ENCODE results near the gene DOK6. TPM values are rescaled to one million over a fixed set of nuclear protein-coding genes. Genes with fewer than 3 reads are reported as not detected.

Gene DOK6
- total and polyA plus RNA-seq, 2 of the 13 experiments (the other 11 are each of a cell fraction or from before 2014, with no cell fraction given), result 17.0 to 17.2 TPM

GRCh38 chr18:69889009-69889408 lies 488.3 kb downstream of the DOK6 start:
- Histone ChIP-seq H3K27ac (ENCODE audit: extremely low read length, insufficient read depth, low read length) (no peak overlapping the region), H3K4me2 (ENCODE audit: low read depth, low read length) (no peak overlapping the region), H3K36me3 (replicated peaks in 1 of 2; ENCODE audit: control insufficient read depth in 1 of 2, insufficient read depth in 2 of 2, low read length in 2 of 2) (no peaks in the 10 kb centered on the region), H3K9me3 (ENCODE audit: low read length) (no peaks in the 10 kb centered on the region), H4K20me1 (ENCODE audit: insufficient read depth, low read length) (no peaks in the 10 kb centered on the region), H3K4me1 (ENCODE audit: insufficient read depth, low read length) (peaks cover 13% of the 10 kb centered on the region), H3K9ac (ENCODE audit: insufficient read depth, low read depth, low read length) (no peak overlapping the region), H3K27me3 (ENCODE audit: control insufficient read depth in 1 of 2, insufficient read depth in 2 of 2, low read length in 2 of 2) (no peaks in the 10 kb centered on the region), H3K79me2 (ENCODE audit: insufficient read depth, low read length) (no peaks in the 10 kb centered on the region), H2AFZ (ENCODE audit: low read length) (no peak overlapping the region), H3K4me3 (replicated peaks in 1 of 3; ENCODE audit: insufficient read depth in 1 of 3, low read depth in 2 of 3, low read length in 3 of 3) (no peak overlapping the region)
- no TSS peak for BruUV-seq (replicated peaks)
- ATAC-seq (no peak), DNase-seq (ENCODE audit: low spot score) (no peak), FAIRE-seq (no peak)
- POLR2A ChIA-PET, result no interaction called here
- 88% methylated on average over 4 of the region's 4 CpGs for WGBS (ENCODE audit: low lambda C conversion rate)
- CTCF ChIA-PET (ENCODE audit: low intra/inter-chr PET ratio, low total read pairs), result no interaction called here
- TF ChIP-seq REST (IDR thresholded peaks at IDR 0.05; ENCODE audit: borderline replicate concordance in 1 of 2, low read depth in 1 of 2, low read length in 2 of 2) (no peak), CAMTA2 (CRISPR knock-in tag; IDR thresholded peaks at IDR 0.05; ENCODE audit: borderline replicate concordance) (no peak), ZNF232 (CRISPR knock-in tag; IDR thresholded peaks at IDR 0.05; ENCODE audit: borderline replicate concordance) (no peak), ZNF446 (CRISPR knock-in tag; IDR thresholded peaks at IDR 0.05) (no peak), ZNF484 (CRISPR knock-in tag; IDR thresholded peaks at IDR 0.05; ENCODE audit: borderline replicate concordance, low read depth) (no peak), NKX3-1 (CRISPR knock-in tag; IDR thresholded peaks at IDR 0.05) (no peak), NR2C2 (CRISPR knock-in tag; IDR thresholded peaks at IDR 0.05; ENCODE audit: borderline replicate concordance) (no peak)
- TF ChIP-seq, protein P1, sequence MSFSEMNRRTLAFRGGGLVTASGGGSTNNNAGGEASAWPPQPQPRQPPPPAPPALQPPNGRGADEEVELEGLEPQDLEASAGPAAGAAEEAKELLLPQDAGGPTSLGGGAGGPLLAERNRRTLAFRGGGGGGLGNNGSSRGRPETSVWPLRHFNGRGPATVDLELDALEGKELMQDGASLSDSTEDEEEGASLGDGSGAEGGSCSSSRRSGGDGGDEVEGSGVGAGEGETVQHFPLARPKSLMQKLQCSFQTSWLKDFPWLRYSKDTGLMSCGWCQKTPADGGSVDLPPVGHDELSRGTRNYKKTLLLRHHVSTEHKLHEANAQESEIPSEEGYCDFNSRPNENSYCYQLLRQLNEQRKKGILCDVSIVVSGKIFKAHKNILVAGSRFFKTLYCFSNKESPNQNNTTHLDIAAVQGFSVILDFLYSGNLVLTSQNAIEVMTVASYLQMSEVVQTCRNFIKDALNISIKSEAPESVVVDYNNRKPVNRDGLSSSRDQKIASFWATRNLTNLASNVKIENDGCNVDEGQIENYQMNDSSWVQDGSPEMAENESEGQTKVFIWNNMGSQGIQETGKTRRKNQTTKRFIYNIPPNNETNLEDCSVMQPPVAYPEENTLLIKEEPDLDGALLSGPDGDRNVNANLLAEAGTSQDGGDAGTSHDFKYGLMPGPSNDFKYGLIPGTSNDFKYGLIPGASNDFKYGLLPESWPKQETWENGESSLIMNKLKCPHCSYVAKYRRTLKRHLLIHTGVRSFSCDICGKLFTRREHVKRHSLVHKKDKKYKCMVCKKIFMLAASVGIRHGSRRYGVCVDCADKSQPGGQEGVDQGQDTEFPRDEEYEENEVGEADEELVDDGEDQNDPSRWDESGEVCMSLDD (CRISPR knock-in tag; IDR thresholded peaks at IDR 0.05; ENCODE audit: borderline replicate concordance), result no peak
- TF ChIP-seq, protein P2, sequence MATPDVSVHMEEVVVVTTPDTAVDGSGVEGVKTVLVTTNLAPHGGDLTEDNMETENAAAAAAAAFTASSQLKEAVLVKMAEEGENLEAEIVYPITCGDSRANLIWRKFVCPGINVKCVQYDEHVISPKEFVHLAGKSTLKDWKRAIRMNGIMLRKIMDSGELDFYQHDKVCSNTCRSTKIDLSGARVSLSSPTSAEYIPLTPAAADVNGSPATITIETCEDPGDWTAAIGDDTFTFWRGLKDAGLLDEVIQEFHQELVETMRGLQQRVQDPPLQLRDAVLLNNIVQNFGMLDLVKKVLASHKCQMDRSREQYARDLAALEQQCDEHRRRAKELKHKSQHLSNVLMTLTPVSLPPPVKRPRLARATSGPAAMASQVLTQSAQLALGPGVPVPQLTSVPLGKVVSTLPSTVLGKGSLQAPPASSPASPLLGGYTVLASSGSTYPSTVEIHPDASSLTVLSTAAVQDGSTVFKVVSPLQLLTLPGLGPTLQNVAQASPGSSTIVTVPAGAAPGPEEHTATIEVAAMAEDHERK (CRISPR knock-in tag; IDR thresholded peaks at IDR 0.05; ENCODE audit: low read depth), result no peak
- TF ChIP-seq, protein P3, sequence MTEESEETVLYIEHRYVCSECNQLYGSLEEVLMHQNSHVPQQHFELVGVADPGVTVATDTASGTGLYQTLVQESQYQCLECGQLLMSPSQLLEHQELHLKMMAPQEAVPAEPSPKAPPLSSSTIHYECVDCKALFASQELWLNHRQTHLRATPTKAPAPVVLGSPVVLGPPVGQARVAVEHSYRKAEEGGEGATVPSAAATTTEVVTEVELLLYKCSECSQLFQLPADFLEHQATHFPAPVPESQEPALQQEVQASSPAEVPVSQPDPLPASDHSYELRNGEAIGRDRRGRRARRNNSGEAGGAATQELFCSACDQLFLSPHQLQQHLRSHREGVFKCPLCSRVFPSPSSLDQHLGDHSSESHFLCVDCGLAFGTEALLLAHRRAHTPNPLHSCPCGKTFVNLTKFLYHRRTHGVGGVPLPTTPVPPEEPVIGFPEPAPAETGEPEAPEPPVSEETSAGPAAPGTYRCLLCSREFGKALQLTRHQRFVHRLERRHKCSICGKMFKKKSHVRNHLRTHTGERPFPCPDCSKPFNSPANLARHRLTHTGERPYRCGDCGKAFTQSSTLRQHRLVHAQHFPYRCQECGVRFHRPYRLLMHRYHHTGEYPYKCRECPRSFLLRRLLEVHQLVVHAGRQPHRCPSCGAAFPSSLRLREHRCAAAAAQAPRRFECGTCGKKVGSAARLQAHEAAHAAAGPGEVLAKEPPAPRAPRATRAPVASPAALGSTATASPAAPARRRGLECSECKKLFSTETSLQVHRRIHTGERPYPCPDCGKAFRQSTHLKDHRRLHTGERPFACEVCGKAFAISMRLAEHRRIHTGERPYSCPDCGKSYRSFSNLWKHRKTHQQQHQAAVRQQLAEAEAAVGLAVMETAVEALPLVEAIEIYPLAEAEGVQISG (CRISPR knock-in tag; IDR thresholded peaks at IDR 0.05), result no peak
- in situ Hi-C loops (cut with HindIII; ENCODE audit: extremely low pct_ligation_motif_present, low pct_unique_long_range_greater_than_20kb) (no loop called here), intact Hi-C loops (cut with micrococcal nuclease; ENCODE audit: unreplicated experiment) (no loop called here)
